Measurements from ENCODE around the gene ROCK2.

ROCK2 gene

DNA sequence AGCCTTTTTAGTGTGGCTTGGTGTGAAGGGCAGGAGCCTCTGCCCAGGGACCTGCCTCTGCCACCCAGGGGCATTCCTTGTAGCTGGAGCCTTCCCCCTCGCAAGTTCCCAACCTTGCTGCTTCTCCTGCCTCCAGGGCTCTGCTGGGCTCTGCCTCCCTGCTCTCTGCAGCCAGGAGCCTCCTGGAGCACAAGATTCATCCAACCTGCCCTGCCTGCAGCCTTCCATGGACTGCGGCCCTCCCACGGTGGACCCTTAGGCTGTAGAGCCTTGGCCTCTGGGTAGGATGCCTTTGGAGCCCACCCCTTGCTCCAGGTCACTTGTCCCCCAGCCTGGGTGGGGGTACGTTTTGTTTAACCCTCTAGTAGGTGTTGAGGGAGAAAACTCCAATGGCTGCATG, 186.7 kb downstream of the ROCK2 start:
- H3K4me3 ChIP-seq (ENCODE audit: control insufficient read depth, low read depth, low read length) = no peak overlapping the region
- no peak for DNase-seq (ENCODE audit: low read depth)
- TF ChIP-seq, protein P1, sequence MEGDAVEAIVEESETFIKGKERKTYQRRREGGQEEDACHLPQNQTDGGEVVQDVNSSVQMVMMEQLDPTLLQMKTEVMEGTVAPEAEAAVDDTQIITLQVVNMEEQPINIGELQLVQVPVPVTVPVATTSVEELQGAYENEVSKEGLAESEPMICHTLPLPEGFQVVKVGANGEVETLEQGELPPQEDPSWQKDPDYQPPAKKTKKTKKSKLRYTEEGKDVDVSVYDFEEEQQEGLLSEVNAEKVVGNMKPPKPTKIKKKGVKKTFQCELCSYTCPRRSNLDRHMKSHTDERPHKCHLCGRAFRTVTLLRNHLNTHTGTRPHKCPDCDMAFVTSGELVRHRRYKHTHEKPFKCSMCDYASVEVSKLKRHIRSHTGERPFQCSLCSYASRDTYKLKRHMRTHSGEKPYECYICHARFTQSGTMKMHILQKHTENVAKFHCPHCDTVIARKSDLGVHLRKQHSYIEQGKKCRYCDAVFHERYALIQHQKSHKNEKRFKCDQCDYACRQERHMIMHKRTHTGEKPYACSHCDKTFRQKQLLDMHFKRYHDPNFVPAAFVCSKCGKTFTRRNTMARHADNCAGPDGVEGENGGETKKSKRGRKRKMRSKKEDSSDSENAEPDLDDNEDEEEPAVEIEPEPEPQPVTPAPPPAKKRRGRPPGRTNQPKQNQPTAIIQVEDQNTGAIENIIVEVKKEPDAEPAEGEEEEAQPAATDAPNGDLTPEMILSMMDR (conservative IDR thresholded peaks at IDR 0.05; ENCODE audit: control insufficient read depth, insufficient read depth, low read depth, low read length) = no peak

DNA sequence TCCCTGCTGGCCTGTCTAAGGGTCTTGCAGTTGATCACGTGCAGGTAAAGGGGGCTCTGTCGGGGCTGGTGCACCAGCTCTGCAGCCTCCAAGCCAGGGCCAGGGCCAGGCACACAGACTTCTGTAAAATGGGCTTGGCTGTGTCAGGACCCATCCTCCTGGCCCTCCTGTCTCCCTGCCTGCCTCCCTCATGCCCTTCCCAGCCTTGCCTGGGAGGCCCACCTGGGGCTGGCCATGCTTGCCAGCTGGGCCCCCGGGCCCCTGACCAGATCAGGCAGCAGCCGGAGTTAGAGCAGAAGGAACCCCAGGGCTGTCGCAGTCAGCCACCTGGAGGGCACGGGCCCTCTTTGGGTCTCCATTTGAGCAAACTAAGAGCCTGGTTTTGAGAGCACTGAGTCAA, 187.1 kb downstream of the ROCK2 start:
- TF ChIP-seq, protein P1 (conservative IDR thresholded peaks at IDR 0.05; ENCODE audit: control insufficient read depth, insufficient read depth, low read depth, low read length) = no peak
- no peak for DNase-seq (ENCODE audit: low read depth)
- H3K4me3 ChIP-seq (ENCODE audit: control insufficient read depth, low read depth, low read length) = no peak overlapping the region

DNA sequence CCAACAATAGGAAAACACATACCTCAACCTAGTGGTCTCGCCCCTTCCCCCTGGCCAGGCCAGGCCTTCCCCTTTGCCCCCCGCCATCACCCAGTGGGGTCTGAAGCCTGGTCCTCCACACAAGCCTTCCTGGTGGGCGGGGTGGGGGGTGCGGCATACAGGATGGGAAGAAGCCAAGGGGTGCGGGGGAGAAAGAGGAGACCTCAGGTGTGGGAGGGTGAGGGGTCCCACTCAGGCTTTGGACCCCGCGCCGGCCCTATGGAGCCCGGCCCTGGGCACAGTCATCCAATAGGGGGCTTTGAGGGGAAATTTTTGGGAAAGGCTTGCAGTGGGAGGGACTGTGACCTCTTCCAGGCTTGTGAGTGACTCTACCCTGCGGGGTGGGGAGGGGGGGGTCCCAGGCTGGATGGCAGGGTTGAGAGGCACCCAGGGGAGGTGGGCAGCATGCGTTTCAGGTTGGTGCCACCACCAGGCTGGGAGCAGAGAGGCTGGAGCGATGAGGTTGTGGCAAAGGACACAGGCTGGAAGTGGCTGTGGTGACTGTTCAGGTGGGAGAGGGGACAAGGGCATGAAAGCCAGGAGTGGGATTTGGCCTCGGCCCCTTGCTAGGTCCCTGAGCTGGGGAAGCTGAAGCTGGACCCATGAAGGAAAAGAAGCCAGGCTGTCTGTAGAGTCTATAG, 187.9 kb downstream of the ROCK2 start:
- TF ChIP-seq, protein P1 (conservative IDR thresholded peaks at IDR 0.05; ENCODE audit: control insufficient read depth, insufficient read depth, low read depth, low read length) = no peak
- DNase-seq (ENCODE audit: low read depth) = no peak
- no peak overlapping the region for H3K4me3 ChIP-seq (ENCODE audit: control insufficient read depth, low read depth, low read length)

DNA sequence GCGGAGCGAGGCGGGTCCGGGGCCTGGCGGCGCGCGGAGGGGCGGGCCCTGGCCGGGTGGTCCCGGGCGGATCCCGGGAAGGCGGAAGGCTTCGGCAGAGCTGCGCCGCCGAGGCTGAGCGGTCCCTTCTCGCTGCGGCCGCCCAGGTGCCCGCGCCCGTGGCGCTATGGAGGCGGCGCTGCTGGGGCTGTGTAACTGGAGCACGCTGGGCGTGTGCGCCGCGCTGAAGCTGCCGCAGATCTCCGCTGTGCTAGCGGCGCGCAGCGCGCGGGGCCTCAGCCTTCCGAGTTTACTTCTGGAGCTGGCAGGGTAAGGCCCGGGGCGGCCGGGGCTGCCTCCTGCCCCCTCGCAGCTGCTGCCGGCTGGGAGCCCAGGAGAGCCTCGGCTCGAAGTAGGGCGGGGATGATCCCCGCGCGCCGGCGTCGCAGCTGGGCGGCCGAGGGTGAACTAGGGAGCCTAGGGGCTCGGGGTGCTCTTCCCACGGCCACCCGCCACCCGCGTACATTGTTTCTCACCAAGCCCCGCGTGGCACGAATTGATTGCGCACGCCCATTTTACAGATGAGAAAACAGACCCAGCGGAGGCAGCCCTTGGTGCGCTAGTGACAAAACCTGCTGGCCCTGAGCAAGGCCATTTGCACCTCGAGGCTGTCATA, 188.9 kb downstream of the ROCK2 start, which contains the start of gene SLC66A3:
Gene SLC66A3, plus strand, starts transcription at position 87 of the 655 bp plus-strand sequence. Its CDS starts 80 bp downstream, at position 167.
- TF ChIP-seq, protein P1 (conservative IDR thresholded peaks at IDR 0.05; ENCODE audit: control insufficient read depth, insufficient read depth, low read depth, low read length) = no peak
- peak; percentile 81 for DNase-seq (ENCODE audit: low read depth)
- H3K4me3 ChIP-seq (ENCODE audit: control insufficient read depth, low read depth, low read length) = peak within 1 kb of the TSS; percentile 57

DNA sequence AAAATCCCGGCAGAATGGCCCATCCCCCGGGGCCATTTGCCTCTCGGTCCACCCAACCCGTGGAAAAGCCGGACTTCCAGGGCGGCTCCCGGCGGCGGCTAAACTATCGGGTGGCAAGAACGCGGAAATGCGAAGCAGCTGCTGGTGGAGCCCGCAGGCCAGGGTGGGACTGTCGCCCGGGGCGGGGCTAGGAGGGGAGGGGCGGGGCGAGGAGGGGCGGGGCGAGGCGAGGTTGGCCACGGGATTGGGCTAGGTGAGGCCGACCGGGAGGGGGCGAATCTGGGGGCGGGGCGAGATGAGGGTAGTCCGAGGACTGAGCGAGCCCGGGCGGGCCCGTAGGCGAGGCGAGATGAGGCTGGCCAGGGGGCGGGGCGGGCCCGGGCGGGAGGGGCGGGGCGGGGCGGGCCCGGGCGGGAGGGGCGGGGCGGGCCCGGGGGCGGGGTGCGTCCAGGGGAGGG, 189.5 kb downstream of the ROCK2 start:
- TF ChIP-seq, protein P1 (conservative IDR thresholded peaks at IDR 0.05; ENCODE audit: control insufficient read depth, insufficient read depth, low read depth, low read length) = no peak
- H3K4me3 ChIP-seq (ENCODE audit: control insufficient read depth, low read depth, low read length) = peak overlapping the region; percentile 52
- peak; percentile 92 for DNase-seq (ENCODE audit: low read depth)

DNA sequence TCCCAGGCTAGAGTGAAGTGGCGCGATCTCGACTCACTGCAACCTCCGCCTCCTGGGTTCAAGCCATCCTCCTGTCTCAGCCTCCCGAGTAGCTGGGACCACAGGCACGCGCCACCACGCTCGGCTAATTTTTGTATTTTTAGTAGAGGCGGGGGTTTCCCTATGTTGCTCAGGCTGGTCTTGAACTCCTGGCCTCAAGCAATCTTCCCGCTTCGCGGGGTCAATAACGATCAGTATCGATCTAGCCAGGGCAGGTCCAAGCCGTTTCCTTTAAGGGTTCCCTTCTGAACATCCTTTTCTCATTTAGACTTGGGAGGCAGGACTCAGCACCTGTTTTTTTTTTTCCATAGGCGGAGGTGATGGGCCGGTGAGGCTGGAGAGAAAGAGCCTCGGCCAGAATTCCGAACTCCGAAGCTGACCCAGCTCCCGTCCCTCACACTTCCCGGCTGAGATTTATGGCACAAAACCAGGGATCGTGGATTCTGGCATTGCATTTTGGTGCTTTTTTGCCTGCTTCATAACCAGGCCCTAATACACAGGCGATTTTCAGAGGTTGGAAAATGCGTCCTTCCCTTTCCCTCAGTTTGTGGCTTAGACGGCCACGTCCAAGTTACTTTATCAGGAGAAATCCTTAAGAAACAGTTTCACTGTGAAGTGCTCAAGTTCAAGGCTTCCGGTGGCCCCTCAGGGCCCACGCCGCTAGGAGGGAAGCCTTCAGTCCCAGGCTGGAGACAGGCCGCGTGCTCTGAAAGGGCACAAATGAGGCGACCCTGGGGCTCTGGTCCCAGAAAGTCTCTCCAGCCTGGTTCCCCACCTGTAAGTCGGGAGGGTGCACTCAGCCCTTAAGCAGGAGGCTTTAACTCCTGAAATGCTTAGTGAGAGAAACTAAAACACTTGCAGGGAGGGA, 190.2 kb downstream of the ROCK2 start:
- TF ChIP-seq, protein P1 (conservative IDR thresholded peaks at IDR 0.05; ENCODE audit: control insufficient read depth, insufficient read depth, low read depth, low read length) = no peak
- H3K4me3 ChIP-seq (ENCODE audit: control insufficient read depth, low read depth, low read length) = peak overlapping the region; percentile 52
- no peak for DNase-seq (ENCODE audit: low read depth)
